Smooth muscle cell (in vitro differentiated cells): ENCODE measurements around the gene TTLL10. TPM values are rescaled to one million over a fixed set of nuclear protein-coding genes. Genes with fewer than 3 reads are reported as not detected.

ENCODE experiments used
- DNase-seq: peaks from one replicate; lab custom pipeline; 2025; ENCODE audit not compliant: unreplicated experiment; lab: John Stamatoyannopoulos, UW
- H2AFZ ChIP-seq: fragments of 200-600 bp; sonication (generic); 2 replicates; pipeline ENCODE4 v1.6.0; 2016; ENCODE audit warnings: antibody characterized with exemption, low read depth, mild to moderate bottlenecking
- H3F3A ChIP-seq: fragments of 200-600 bp; sonication (generic); 2 replicates; pipeline ENCODE4 v1.6.0; 2017; ENCODE audit warnings: antibody characterized with exemption, low read depth
- H3K27ac ChIP-seq: fragments of 200-600 bp; sonication (generic); 2 replicates; pipeline ENCODE4 v1.5.1; 2016; ENCODE audit warnings: low read depth, mild to moderate bottlenecking
- H3K27me3 ChIP-seq: fragments of 200-600 bp; sonication (generic); 2 replicates; pipeline ENCODE4 v1.6.1; 2016; ENCODE audit warnings: low read depth, mild to moderate bottlenecking
- H3K36me3 ChIP-seq: fragments of 200-600 bp; sonication (generic); 2 replicates; pipeline ENCODE4 v1.5.1; 2016; ENCODE audit warnings: low read depth
- H3K4me1 ChIP-seq: fragments of 200-600 bp; sonication (generic); 2 replicates; pipeline ENCODE4 v1.5.1; 2016; ENCODE audit warnings: low read depth
- H3K4me2 ChIP-seq: fragments of 200-600 bp; sonication (generic); 2 replicates; pipeline ENCODE4 v1.6.0; 2016; ENCODE audit warnings: mild to moderate bottlenecking
- H3K4me3 ChIP-seq: fragments of 200-600 bp; sonication (generic); 2 replicates; pipeline ENCODE4 v1.5.1; 2016; ENCODE audit warnings: mild to moderate bottlenecking
- H3K79me2 ChIP-seq: fragments of 200-600 bp; sonication (generic); 2 replicates; pipeline ENCODE4 v1.6.0; 2016; ENCODE audit warnings: low read depth, mild to moderate bottlenecking
- H3K9ac ChIP-seq: fragments of 200-600 bp; sonication (generic); 2 replicates; pipeline ENCODE4 v1.6.0; 2016; ENCODE audit warnings: low read depth
- H3K9me3 ChIP-seq: fragments of 200-600 bp; sonication (generic); replicated peaks from 2 replicates; pipeline ENCODE4 v1.5.1; 2016; ENCODE audit warnings: low read depth
- H4K20me1 ChIP-seq: fragments of 200-600 bp; sonication (generic); 2 replicates; pipeline ENCODE4 v1.6.0; 2016; ENCODE audit warnings: low read depth
- CTCF ChIP-seq: fragments of 200-600 bp; sonication (generic); IDR thresholded peaks from 2 replicates; pipeline ENCODE4 v1.5.1; 2017; ENCODE audit warnings: borderline replicate concordance, mild to moderate bottlenecking, antibody characterized with exemption; ENCODE audit not compliant: insufficient read depth, poor library complexity, severe bottlenecking
- WGBS: methylation state at CpG from one replicate; pipeline ENCODE4 v1.1.7; 2016; ENCODE audit warnings: low lambda C conversion rate; 5-methylcytosine and 5-hydroxymethylcytosine counted together
- polyA plus RNA-seq: library from polyadenylated mRNA; unstranded; fragments of >200 nt; fragmentation: Nextera tagmentation; extraction: Ambion mirVana; gene quantifications from 2 replicates; pipeline ENCODE4 v1.2.1, GENCODE V29; 2016
- total RNA-seq: library from RNA; depleted of rRNA; stranded (reverse); fragments of >200 nt; gene quantifications from 2 replicates; pipeline ENCODE4 v1.2.3, GENCODE V29; 2014

Gene TTLL10
- total and polyA plus RNA-seq, 2 experiments from 2014 or later = not detected

- Histone ChIP-seq H3K4me2 (no peak overlapping the region), H3K27me3 (no peaks in the 10 kb centered on the region), H3F3A (no peaks in the 10 kb centered on the region), H4K20me1 (no peaks in the 10 kb centered on the region), H3K79me2 (no peaks in the 10 kb centered on the region), H3K4me1 (peaks cover 3% of the 10 kb centered on the region), H3K27ac (no peak overlapping the region), H2AFZ (no peak overlapping the region), H3K9ac (no peak overlapping the region), H3K36me3 (no peaks in the 10 kb centered on the region), H3K9me3 (no peaks in the 10 kb centered on the region), H3K4me3 (no peak overlapping the region)
- 82% methylated on average over 22 of the region's 26 CpGs for whole genome bisulfite sequencing
- DNase-seq = no peak
- no peak for TF ChIP-seq CTCF
Observed at GRCh38 chr1:1170215-1171091, 3.2 kb upstream of the TTLL10 start.

GRCh38 chr1:1171161-1171545 is 2.5 kb upstream of the TTLL10 start:
- no peak overlapping the region for H3K9ac ChIP-seq
- H3K27ac ChIP-seq = no peak overlapping the region
- no peaks in the 10 kb centered on the region for H3K79me2 ChIP-seq
- H4K20me1 ChIP-seq = no peaks in the 10 kb centered on the region
- H3K27me3 ChIP-seq = no peaks in the 10 kb centered on the region
- no peaks in the 10 kb centered on the region for H3K36me3 ChIP-seq
- no peak for TF ChIP-seq CTCF
- no peak overlapping the region for H3K4me2 ChIP-seq
- H2AFZ ChIP-seq = no peak overlapping the region
- H3K4me1 ChIP-seq = peaks cover 3% of the 10 kb centered on the region
- no peaks in the 10 kb centered on the region for H3F3A ChIP-seq
- H3K4me3 ChIP-seq = no peak overlapping the region
- DNase-seq = no peak
- 92% methylated on average over 9 of the region's 12 CpGs for WGBS
- no peaks in the 10 kb centered on the region for H3K9me3 ChIP-seq

GRCh38 chr1:1171546-1172340 is 1.9 kb upstream of the TTLL10 start:
- H4K20me1 ChIP-seq = no peaks in the 10 kb centered on the region
- 90% methylated on average over 27 of the region's 33 CpGs for WGBS
- no peaks in the 10 kb centered on the region for H3K9me3 ChIP-seq
- DNase-seq = no peak
- peaks cover 3% of the 10 kb centered on the region for H3K4me1 ChIP-seq
- H3K27me3 ChIP-seq = no peaks in the 10 kb centered on the region
- TF ChIP-seq CTCF = no peak
- no peak overlapping the region for H3K9ac ChIP-seq
- no peak overlapping the region for H2AFZ ChIP-seq
- no peak overlapping the region for H3K4me3 ChIP-seq
- no peak overlapping the region for H3K4me2 ChIP-seq
- no peaks in the 10 kb centered on the region for H3K36me3 ChIP-seq
- no peak overlapping the region for H3K27ac ChIP-seq
- no peaks in the 10 kb centered on the region for H3K79me2 ChIP-seq
- no peaks in the 10 kb centered on the region for H3F3A ChIP-seq
